A549 (cell line): Measurements from ENCODE around the gene AIF1. TPM values are rescaled to one million over a fixed set of nuclear protein-coding genes. Genes with fewer than 3 reads are reported as not detected.
A peak's percentile ranks its signal among the peaks of the same experiment; 100 is the strongest.

Experiments
- CBX2 ChIP-seq: fragments of 200-600 bp; sonication (generic); IDR thresholded peaks from 2 replicates; pipeline ENCODE4 v1.6.1; 2016; ENCODE audit warnings: low read depth, mild to moderate bottlenecking, borderline replicate concordance
- CBX8 ChIP-seq: fragments of 200-600 bp; sonication (generic); IDR thresholded peaks from 2 replicates; pipeline ENCODE4 v1.6.1; 2016
- CEBPB ChIP-seq, 2 experiments: fragments of >200 bp in 1 of 2; sonication (Bioruptor Twin) in 1 of 2; formaldehyde crosslinking in 1 of 2; IDR thresholded peaks; 2 replicates each; pipeline ENCODE4 v1.6.1; 2012 to 2016
- CHD2 ChIP-seq: fragments of 150-350 bp; IDR thresholded peaks from 2 replicates; pipeline ENCODE4 v1.6.1; 2014; ENCODE audit warnings: low read length; ENCODE audit not compliant: partially characterized antibody
- EHF ChIP-seq: fragments of 250-450 bp; sonication (Bioruptor Pico); IDR thresholded peaks from 2 replicates; pipeline ENCODE4 v1.5.0; 2020; ENCODE audit warnings: mild to moderate bottlenecking
- EP300 ChIP-seq, 2 experiments: fragments of >200 bp; sonication (Bioruptor Twin); formaldehyde crosslinking; IDR thresholded peaks; 2 replicates in 1 of 2; 3 replicates in 1 of 2; pipeline ENCODE4 v1.6.1; 2016 to 2017
- ESRRA ChIP-seq: fragments of 150-350 bp; IDR thresholded peaks from 2 replicates; pipeline ENCODE4 v1.6.1; 2014; ENCODE audit warnings: mild to moderate bottlenecking, low read length, borderline replicate concordance
- FOSB ChIP-seq: fragments of 250-450 bp; sonication (Bioruptor Pico); IDR thresholded peaks from 2 replicates; pipeline ENCODE4 v1.5.0; 2020; ENCODE audit warnings: mild to moderate bottlenecking, moderate library complexity
- HDAC2 ChIP-seq: fragments of 200-600 bp; sonication (generic); IDR thresholded peaks from 2 replicates; pipeline ENCODE4 v1.6.1; 2016
- HEYL ChIP-seq: fragments of 250-450 bp; sonication (Bioruptor Pico); IDR thresholded peaks from 2 replicates; pipeline ENCODE4 v1.8.0; 2021; ENCODE audit warnings: mild to moderate bottlenecking, moderate library complexity
- HOXA7 ChIP-seq: fragments of 250-450 bp; sonication (Bioruptor Pico); IDR thresholded peaks from 2 replicates; pipeline ENCODE4 v1.5.0; 2020; ENCODE audit warnings: mild to moderate bottlenecking, moderate library complexity
- HOXB5 ChIP-seq: fragments of 250-450 bp; sonication (Bioruptor Pico); IDR thresholded peaks from 2 replicates; pipeline ENCODE4 v1.5.0; 2020; ENCODE audit warnings: mild to moderate bottlenecking, moderate library complexity
- JUN ChIP-seq, 2 experiments: fragments of >200 bp; sonication (Bioruptor Twin); formaldehyde crosslinking; IDR thresholded peaks; 2 replicates in 1 of 2; 3 replicates in 1 of 2; pipeline ENCODE4 v1.6.1; 2016 to 2017
- JUNB ChIP-seq: fragments of >200 bp; sonication (Bioruptor Twin); formaldehyde crosslinking; IDR thresholded peaks from 2 replicates; pipeline ENCODE4 v1.6.1; 2016
- KDM5A ChIP-seq: fragments of 200-600 bp; sonication (generic); IDR thresholded peaks from 2 replicates; pipeline ENCODE4 v1.6.1; 2016; ENCODE audit warnings: antibody characterized with exemption, mild to moderate bottlenecking
- MAFK ChIP-seq: fragments of 450-650 bp; IDR thresholded peaks from 2 replicates; pipeline ENCODE4 v1.6.1; 2014; ENCODE audit not compliant: partially characterized antibody
- MYC ChIP-seq: IDR thresholded peaks from 2 replicates; pipeline ENCODE4 v1.6.1; 2012; ENCODE audit warnings: mild to moderate bottlenecking, inconsistent platforms, low read length, improper control_type of control experiment, borderline replicate concordance
- NFE2L2 ChIP-seq: fragments of 150-350 bp; conservative IDR thresholded peaks from 2 replicates; pipeline ENCODE4 v1.6.1; 2014; ENCODE audit warnings: low read length
- POLR2A ChIP-seq: IDR thresholded peaks from 2 replicates; pipeline ENCODE4 v1.6.1; 2012; ENCODE audit warnings: mild to moderate bottlenecking, low read length
- POLR2AphosphoS2 ChIP-seq: conservative IDR thresholded peaks from 2 replicates; pipeline ENCODE4 v1.6.1; 2012; ENCODE audit warnings: low read length, improper control_type of control experiment, inconsistent platforms
- RARB ChIP-seq: fragments of 250-450 bp; sonication (Bioruptor Pico); IDR thresholded peaks from 2 replicates; pipeline ENCODE4 v1.8.0; 2021; ENCODE audit warnings: mild to moderate bottlenecking, moderate library complexity
- RNF2 ChIP-seq: fragments of 200-600 bp; sonication (generic); IDR thresholded peaks from 2 replicates; pipeline ENCODE4 v1.6.1; 2016; ENCODE audit warnings: low read depth, mild to moderate bottlenecking, antibody characterized with exemption, moderate library complexity, borderline replicate concordance
- SMC3 ChIP-seq: fragments of >200 bp; sonication (Bioruptor Twin); formaldehyde crosslinking; IDR thresholded peaks from 3 replicates; pipeline ENCODE4 v1.6.1; 2018; ENCODE audit warnings: inconsistent platforms
- SREBF2 ChIP-seq: fragments of 450-650 bp; IDR thresholded peaks from 2 replicates; pipeline ENCODE4 v1.6.1; 2014; ENCODE audit warnings: mild to moderate bottlenecking, moderate library complexity
- TP53 ChIP-seq: fragments of 250-450 bp; sonication (Bioruptor Pico); IDR thresholded peaks from 2 replicates; pipeline ENCODE4 v1.5.0; 2021; ENCODE audit warnings: mild to moderate bottlenecking, moderate library complexity
- ZC3H11A ChIP-seq: fragments of 450-650 bp; IDR thresholded peaks from 2 replicates; pipeline ENCODE4 v1.6.1; 2014; ENCODE audit warnings: antibody characterized with exemption, mild to moderate bottlenecking
- ZSCAN20 ChIP-seq: fragments of 250-450 bp; sonication (Bioruptor Pico); IDR thresholded peaks from 2 replicates; pipeline ENCODE4 v1.8.0; 2022; ENCODE audit warnings: mild to moderate bottlenecking, moderate library complexity
- polyA plus RNA-seq, 4 experiments: library from polyadenylated mRNA; depleted of rRNA in 3 of 4; stranded (reverse); fragments of >200 nt; fragmentation: RNase III in 1 of 4; extraction: RNeasy Plus Mini Kit Qiagen cat#74134 plus additional on column Dnase treatment in 1 of 4; gene quantifications; 2 replicates in 3 of 4; 3 replicates in 1 of 4; pipeline ENCODE4 v1.2.3, GENCODE V29; 2011 to 2017
- TF ChIP-seq, protein P1 (sequence below): fragments of >200 bp; sonication (Bioruptor Twin); formaldehyde crosslinking; IDR thresholded peaks from 3 replicates; pipeline ENCODE4 v1.6.1; 2016
- TF ChIP-seq, protein P2 (sequence below): fragments of >200 bp; sonication (Bioruptor Twin); formaldehyde crosslinking; IDR thresholded peaks from 3 replicates; pipeline ENCODE4 v1.5.1; 2016
- TF ChIP-seq, protein P3 (sequence below): IDR thresholded peaks from 2 replicates; pipeline ENCODE4 v1.6.1; 2012
- TF ChIP-seq, protein P4 (sequence below): IDR thresholded peaks from 2 replicates; pipeline ENCODE4 v1.6.1; 2012; ENCODE audit warnings: low read depth, borderline replicate concordance
- TF ChIP-seq, protein P5 (sequence below): fragments of 250-450 bp; sonication (Bioruptor Pico); IDR thresholded peaks from 2 replicates; pipeline ENCODE4 v1.5.0; 2021; ENCODE audit warnings: mild to moderate bottlenecking, moderate library complexity, borderline replicate concordance
- TF ChIP-seq, protein P6 (sequence below): fragments of 450-650 bp; IDR thresholded peaks from 2 replicates; pipeline ENCODE4 v1.6.1; 2014; ENCODE audit warnings: antibody characterized with exemption

The AIF1 gene
- polyA plus RNA-seq, 2 of the 4 experiments (the other 2 are of a cell fraction): not detected

DNA sequence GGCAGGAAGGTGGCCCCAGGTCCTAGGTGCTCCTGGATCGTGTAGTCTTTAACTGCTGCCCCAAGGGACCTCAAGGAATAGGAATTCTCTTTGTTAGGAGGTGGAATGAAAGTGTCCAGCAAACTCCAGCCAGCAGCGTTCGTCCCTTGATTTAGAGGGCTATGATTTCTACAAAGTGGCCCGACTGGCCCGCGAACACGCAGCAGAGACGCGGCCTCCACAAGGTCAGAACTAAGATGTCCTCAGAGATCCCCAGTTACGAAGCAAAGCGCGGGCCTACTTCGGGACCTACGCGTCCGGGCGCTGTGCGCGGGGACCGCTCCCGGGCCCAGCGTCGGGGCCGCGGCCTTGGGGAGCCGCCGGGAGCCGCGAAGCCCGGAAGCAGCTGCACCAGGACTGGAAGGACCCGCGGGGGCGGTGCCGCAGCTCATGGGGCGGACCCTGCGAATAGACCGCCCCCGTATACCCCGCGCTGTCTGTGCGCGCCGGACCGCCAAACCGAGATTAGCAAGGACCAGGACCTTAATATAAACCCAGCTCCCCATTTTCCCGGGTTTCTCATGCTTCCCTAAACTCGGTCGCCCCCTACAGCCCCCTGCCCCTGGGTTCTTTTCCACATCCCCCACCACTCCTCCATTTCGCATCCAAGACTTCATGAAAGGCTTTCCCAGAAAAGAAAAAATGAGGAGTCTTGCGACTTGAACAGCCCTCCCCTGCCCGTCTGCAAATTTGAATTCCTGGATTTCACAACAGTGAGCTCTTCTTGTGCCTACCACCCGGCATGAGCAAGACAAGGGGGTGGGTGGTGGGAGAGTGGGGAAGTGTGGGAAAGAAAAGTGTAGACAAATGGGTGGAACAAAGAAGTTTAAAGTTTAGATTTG lies 45.6 kb downstream of the AIF1 start, which contains the start of gene C6orf47 (continued):
- no peak for TF ChIP-seq ZSCAN20 (CRISPR knock-in tag)
- peak; percentile 82; the same call in 1 of the 2 replicates for TF ChIP-seq TP53 (CRISPR knock-in tag)
- peak in 1 of 2 experiments; percentile 80; a peak in 2 of 5 replicates for TF ChIP-seq JUN (IDR thresholded peaks at IDR 0.05)
- TF ChIP-seq HOXB5 (CRISPR knock-in tag): no peak
- no peak for TF ChIP-seq RNF2
- TF ChIP-seq, protein P1, sequence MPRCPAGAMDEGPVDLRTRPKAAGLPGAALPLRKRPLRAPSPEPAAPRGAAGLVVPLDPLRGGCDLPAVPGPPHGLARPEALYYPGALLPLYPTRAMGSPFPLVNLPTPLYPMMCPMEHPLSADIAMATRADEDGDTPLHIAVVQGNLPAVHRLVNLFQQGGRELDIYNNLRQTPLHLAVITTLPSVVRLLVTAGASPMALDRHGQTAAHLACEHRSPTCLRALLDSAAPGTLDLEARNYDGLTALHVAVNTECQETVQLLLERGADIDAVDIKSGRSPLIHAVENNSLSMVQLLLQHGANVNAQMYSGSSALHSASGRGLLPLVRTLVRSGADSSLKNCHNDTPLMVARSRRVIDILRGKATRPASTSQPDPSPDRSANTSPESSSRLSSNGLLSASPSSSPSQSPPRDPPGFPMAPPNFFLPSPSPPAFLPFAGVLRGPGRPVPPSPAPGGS: peak; percentile 71; the same call in 1 of the 3 replicates
- no peak for TF ChIP-seq HOXA7
- no peak for TF ChIP-seq HDAC2
- TF ChIP-seq SMC3: no peak
- no peak for TF ChIP-seq EHF (CRISPR knock-in tag)
- no peak for TF ChIP-seq ZC3H11A
- TF ChIP-seq POLR2A: peak; percentile 73
- no peak for TF ChIP-seq FOSB (CRISPR knock-in tag)
- no peak for TF ChIP-seq CHD2
- TF ChIP-seq HEYL: no peak
- no peak for TF ChIP-seq NFE2L2
- no peak for TF ChIP-seq MYC
- TF ChIP-seq POLR2AphosphoS2: no peak
- no peak for TF ChIP-seq CEBPB (IDR thresholded peaks at IDR 0.05)
- TF ChIP-seq RARB: no peak
- TF ChIP-seq, protein P2, sequence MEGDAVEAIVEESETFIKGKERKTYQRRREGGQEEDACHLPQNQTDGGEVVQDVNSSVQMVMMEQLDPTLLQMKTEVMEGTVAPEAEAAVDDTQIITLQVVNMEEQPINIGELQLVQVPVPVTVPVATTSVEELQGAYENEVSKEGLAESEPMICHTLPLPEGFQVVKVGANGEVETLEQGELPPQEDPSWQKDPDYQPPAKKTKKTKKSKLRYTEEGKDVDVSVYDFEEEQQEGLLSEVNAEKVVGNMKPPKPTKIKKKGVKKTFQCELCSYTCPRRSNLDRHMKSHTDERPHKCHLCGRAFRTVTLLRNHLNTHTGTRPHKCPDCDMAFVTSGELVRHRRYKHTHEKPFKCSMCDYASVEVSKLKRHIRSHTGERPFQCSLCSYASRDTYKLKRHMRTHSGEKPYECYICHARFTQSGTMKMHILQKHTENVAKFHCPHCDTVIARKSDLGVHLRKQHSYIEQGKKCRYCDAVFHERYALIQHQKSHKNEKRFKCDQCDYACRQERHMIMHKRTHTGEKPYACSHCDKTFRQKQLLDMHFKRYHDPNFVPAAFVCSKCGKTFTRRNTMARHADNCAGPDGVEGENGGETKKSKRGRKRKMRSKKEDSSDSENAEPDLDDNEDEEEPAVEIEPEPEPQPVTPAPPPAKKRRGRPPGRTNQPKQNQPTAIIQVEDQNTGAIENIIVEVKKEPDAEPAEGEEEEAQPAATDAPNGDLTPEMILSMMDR: no peak
- TF ChIP-seq, protein P3, sequence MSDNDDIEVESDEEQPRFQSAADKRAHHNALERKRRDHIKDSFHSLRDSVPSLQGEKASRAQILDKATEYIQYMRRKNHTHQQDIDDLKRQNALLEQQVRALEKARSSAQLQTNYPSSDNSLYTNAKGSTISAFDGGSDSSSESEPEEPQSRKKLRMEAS: peak; percentile 18
- TF ChIP-seq CBX2: no peak
- no peak for TF ChIP-seq MAFK
- TF ChIP-seq EP300 (IDR thresholded peaks at IDR 0.05): no peak
- no peak for TF ChIP-seq JUNB
- TF ChIP-seq, protein P4, sequence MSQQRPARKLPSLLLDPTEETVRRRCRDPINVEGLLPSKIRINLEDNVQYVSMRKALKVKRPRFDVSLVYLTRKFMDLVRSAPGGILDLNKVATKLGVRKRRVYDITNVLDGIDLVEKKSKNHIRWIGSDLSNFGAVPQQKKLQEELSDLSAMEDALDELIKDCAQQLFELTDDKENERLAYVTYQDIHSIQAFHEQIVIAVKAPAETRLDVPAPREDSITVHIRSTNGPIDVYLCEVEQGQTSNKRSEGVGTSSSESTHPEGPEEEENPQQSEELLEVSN: peak; percentile 34; the same call in 1 of the 2 replicates
- no peak for TF ChIP-seq KDM5A
- TF ChIP-seq CBX8: no peak
- TF ChIP-seq, protein P5, sequence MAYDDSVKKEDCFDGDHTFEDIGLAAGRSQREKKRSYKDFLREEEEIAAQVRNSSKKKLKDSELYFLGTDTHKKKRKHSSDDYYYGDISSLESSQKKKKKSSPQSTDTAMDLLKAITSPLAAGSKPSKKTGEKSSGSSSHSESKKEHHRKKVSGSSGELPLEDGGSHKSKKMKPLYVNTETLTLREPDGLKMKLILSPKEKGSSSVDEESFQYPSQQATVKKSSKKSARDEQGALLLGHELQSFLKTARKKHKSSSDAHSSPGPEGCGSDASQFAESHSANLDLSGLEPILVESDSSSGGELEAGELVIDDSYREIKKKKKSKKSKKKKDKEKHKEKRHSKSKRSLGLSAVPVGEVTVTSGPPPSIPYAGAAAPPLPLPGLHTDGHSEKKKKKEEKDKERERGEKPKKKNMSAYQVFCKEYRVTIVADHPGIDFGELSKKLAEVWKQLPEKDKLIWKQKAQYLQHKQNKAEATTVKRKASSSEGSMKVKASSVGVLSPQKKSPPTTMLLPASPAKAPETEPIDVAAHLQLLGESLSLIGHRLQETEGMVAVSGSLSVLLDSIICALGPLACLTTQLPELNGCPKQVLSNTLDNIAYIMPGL (CRISPR knock-in tag): no peak
- TF ChIP-seq SREBF2: no peak
- TF ChIP-seq, protein P6, sequence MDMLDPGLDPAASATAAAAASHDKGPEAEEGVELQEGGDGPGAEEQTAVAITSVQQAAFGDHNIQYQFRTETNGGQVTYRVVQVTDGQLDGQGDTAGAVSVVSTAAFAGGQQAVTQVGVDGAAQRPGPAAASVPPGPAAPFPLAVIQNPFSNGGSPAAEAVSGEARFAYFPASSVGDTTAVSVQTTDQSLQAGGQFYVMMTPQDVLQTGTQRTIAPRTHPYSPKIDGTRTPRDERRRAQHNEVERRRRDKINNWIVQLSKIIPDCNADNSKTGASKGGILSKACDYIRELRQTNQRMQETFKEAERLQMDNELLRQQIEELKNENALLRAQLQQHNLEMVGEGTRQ: no peak
- no peak for TF ChIP-seq ESRRA
